ENCODE results near the gene AKAP8L. TPM values are rescaled to one million over a fixed set of nuclear protein-coding genes. Genes with fewer than 3 reads are reported as not detected.
A peak's percentile ranks its signal among the peaks of the same experiment; 100 is the strongest.

AKAP8L gene
- total RNA-seq, 6 experiments from 2014 or later: 49.4 to 54.4 (median 52.0) TPM

DNA sequence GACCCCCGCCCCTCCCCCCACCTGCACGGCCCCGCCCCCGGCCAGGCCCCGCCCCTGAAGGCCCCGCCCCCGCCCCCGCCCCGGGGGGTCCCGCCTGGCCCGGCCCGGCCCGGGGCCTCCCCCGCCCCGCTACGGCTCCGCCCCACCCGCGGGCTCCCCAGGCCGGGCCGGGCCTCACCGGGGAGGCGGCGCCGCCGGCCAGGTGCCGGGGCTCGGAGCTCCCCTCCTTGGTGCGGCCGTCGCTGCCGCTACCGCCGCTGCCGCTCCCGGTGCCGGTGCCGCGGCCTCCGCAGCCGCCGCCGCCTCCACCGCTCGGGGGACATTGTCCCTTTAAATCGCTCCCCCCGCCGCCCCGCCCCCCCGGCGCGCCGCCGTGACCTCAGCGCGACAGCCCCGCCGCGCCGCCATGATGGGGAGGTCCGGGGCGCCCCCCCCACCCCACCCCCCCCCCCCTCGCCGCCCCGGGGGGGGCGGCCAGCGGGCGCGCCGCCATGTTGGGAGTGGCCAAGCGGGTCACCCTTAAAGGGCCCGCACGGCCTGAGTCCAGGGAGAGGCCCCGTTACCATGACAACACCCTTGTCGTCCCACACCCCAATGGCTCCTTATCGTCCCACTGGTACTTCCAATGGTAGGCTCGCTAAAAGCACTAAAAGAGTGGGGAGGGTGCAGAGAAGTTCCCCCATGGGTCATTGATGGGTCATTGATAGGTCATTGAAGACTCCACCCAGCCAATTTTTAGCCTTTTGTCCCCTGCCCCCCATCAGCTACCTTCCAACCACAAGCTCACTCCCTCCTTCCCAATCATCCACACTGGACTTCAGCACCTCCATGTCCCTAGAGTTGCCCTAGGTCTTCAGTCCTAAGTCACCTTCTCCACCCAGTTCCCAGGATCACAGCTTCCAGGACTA lies 31.1 kb upstream of the AKAP8L start, which contains the start of gene WIZ:
Gene WIZ (minus strand): TSS at position 337 of the 908 bp plus-strand sequence. CDS start 1,649 bp downstream, outside the sequence.
- no peaks in the 10 kb centered on the region for H3K9me3 Mint-ChIP-seq
- H3K27ac Mint-ChIP-seq: peak within 1 kb of the TSS; percentile 60
- H3K4me1 Mint-ChIP-seq (ENCODE audit: low read depth): 0 out of 2 replicates have a peak, but pooled peaks cover 4% of the 10 kb centered on the region
- H3K27me3 Mint-ChIP-seq (ENCODE audit: insufficient read depth): peaks cover 7% of the 10 kb centered on the region; the same call in 1 of the 2 replicates
- DNase-seq: peak; percentile 56
- TF ChIP-seq, protein P1, sequence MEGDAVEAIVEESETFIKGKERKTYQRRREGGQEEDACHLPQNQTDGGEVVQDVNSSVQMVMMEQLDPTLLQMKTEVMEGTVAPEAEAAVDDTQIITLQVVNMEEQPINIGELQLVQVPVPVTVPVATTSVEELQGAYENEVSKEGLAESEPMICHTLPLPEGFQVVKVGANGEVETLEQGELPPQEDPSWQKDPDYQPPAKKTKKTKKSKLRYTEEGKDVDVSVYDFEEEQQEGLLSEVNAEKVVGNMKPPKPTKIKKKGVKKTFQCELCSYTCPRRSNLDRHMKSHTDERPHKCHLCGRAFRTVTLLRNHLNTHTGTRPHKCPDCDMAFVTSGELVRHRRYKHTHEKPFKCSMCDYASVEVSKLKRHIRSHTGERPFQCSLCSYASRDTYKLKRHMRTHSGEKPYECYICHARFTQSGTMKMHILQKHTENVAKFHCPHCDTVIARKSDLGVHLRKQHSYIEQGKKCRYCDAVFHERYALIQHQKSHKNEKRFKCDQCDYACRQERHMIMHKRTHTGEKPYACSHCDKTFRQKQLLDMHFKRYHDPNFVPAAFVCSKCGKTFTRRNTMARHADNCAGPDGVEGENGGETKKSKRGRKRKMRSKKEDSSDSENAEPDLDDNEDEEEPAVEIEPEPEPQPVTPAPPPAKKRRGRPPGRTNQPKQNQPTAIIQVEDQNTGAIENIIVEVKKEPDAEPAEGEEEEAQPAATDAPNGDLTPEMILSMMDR (IDR thresholded peaks at IDR 0.05): no peak
- no peaks in the 10 kb centered on the region for H3K36me3 Mint-ChIP-seq (ENCODE audit: low read depth)
- H3K4me3 Mint-ChIP-seq: peak within 1 kb of the TSS; percentile 76

- DNase-seq: no peak
- 0 out of 2 replicates have a peak, but pooled peaks cover 4% of the 10 kb centered on the region for H3K4me1 Mint-ChIP-seq (ENCODE audit: low read depth)
- H3K27ac Mint-ChIP-seq: no peak overlapping the region
- TF ChIP-seq, protein P1 (IDR thresholded peaks at IDR 0.05): 0 out of 2 replicates have a peak, but pooled peaks have one; percentile 11
- H3K36me3 Mint-ChIP-seq (ENCODE audit: low read depth): no peaks in the 10 kb centered on the region
- no peaks in the 10 kb centered on the region for H3K9me3 Mint-ChIP-seq
- peak overlapping the region; percentile 76 for H3K4me3 Mint-ChIP-seq
- peaks cover 9% of the 10 kb centered on the region for H3K27me3 Mint-ChIP-seq (ENCODE audit: insufficient read depth)
Observed at GRCh38 chr19:15448778-15449619, 30.2 kb upstream of the AKAP8L start.

DNA sequence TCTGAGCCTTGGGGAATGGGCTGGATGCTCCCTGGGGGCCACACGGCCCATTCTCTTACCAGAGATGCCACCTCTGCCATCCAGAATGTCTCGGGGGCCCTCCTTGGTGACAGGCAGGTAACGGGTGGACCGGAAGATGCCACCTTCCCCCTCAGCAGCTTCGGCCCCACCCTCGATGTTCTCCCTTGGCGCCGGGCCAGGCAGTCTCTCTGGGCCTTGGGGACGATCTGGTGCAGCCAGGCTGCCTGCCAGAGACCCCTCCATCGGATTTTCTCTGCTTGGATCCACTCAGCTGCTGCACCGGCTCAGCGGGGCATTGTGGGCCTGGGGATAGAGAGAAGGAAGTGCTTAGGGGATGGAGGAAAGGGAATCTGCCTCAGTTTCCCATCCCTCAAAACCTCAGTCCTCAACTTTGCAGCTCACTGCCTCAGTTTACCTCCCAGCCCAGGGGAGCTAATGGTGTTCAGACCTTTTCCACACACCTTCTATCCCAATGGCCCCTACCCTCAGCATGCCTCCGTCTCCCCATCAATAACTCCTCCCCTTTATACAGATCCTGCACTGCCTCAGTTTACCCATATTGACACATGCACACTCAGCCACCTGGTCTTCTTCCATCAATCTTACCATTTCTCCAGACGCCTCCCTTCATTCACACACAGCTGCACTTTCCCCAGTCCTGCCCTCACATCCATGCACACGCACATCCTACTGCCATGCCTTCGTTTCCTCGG lies 29.4 kb upstream of the AKAP8L start:
- Mint-ChIP-seq H3K4me3 (peak overlapping the region; percentile 76), H3K4me1 (ENCODE audit: low read depth) (0 out of 2 replicates have a peak, but pooled peaks cover 4% of the 10 kb centered on the region), H3K27ac (no peak overlapping the region), H3K9me3 (no peaks in the 10 kb centered on the region), H3K36me3 (ENCODE audit: low read depth) (no peaks in the 10 kb centered on the region), H3K27me3 (ENCODE audit: insufficient read depth) (peaks cover 11% of the 10 kb centered on the region)
- no peak for DNase-seq
- TF ChIP-seq, protein P1 (IDR thresholded peaks at IDR 0.05): no peak

DNA sequence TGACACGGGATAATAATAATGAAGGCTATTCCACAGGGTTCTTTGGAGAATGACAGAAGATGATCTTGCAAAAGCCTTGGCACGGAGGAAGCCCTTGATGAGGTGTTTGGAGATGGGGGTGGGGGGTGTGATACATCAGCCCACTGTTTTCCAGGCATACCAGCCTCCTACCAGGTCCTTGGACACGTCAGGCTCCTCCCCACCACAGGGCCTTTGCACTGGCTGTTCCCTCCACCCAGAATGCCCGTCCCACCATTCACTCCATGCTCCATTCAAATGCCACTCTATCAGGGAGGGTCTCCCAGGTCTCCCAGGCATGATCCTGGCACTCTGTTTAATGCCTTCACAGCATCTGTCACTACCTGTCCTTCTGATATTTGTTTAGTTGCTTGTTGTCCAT lies 28.3 kb upstream of the AKAP8L start:
- H3K9me3 Mint-ChIP-seq: no peaks in the 10 kb centered on the region
- H3K36me3 Mint-ChIP-seq (ENCODE audit: low read depth): no peaks in the 10 kb centered on the region
- TF ChIP-seq, protein P1 (IDR thresholded peaks at IDR 0.05): no peak
- peaks cover 11% of the 10 kb centered on the region for H3K27me3 Mint-ChIP-seq (ENCODE audit: insufficient read depth)
- H3K27ac Mint-ChIP-seq: no peak overlapping the region
- no peak for DNase-seq
- no peak overlapping the region for H3K4me3 Mint-ChIP-seq
- H3K4me1 Mint-ChIP-seq (ENCODE audit: low read depth): 0 out of 2 replicates have a peak, but pooled peaks cover 4% of the 10 kb centered on the region

Measured in HFFc6 (cell line).